Tibial nerve (tissue), 4 donors: ENCODE data around the gene F7. TPM values are rescaled to one million over a fixed set of nuclear protein-coding genes. Genes with fewer than 3 reads are reported as not detected.

Experiments
- DNase-seq, 2 donors: peaks; one replicate each; pipeline ENCODE4 v3.0.0-alpha.2; 2019; ENCODE audit warnings: low spot score in 2 of 2
- H3K27ac ChIP-seq, 4 donors: fragments of 200-600 bp; sonication (generic) in 3 of 4; one replicate each; pipeline ENCODE4 v1.5.1; 2017 to 2019; ENCODE audit warnings: mild to moderate bottlenecking in 1 of 4
- H3K27me3 ChIP-seq, 2 donors: fragments of 200-600 bp; sonication (generic) in 1 of 2; one replicate each; pipeline versions ENCODE4 v1.5.1 to v1.6.0; 2017 to 2019
- H3K36me3 ChIP-seq, 3 donors: fragments of 200-600 bp; sonication (generic); one replicate each; pipeline ENCODE4 v1.5.1; 2018 to 2019
- H3K4me1 ChIP-seq, 4 donors: fragments of 200-600 bp; sonication (generic) in 3 of 4; one replicate each; pipeline ENCODE4 v1.5.1; 2017 to 2019
- H3K4me3 ChIP-seq, 4 donors: fragments of 200-600 bp; sonication (generic) in 3 of 4; one replicate each; pipeline ENCODE4 v1.5.1; 2017 to 2019; ENCODE audit warnings: mild to moderate bottlenecking in 1 of 4, moderate library complexity in 1 of 4
- H3K9me3 ChIP-seq, 4 donors: fragments of 200-600 bp; sonication (generic) in 3 of 4; one replicate each; pipeline ENCODE4 v1.5.1; 2017 to 2019
- CTCF ChIP-seq, 5 experiments: fragments of 200-600 bp in 3 of 5; fragments of 450-650 bp in 2 of 5; sonication (generic) in 3 of 5; IDR thresholded peaks; one replicate each; pipeline ENCODE4 v1.5.1; 2016 to 2019; ENCODE audit warnings: antibody characterized with exemption in 5 of 5, mild to moderate bottlenecking in 3 of 5, moderate library complexity in 2 of 5
- EP300 ChIP-seq, 2 donors: sonication (generic); formaldehyde crosslinking; IDR thresholded peaks; one replicate each; pipeline ENCODE4 v1.6.1; 2017; ENCODE audit warnings: antibody characterized with exemption in 2 of 2, mild to moderate bottlenecking in 1 of 2
- POLR2A ChIP-seq, 2 donors: fragments of 450-650 bp; IDR thresholded peaks; one replicate each; pipeline ENCODE4 v1.6.1; 2017; ENCODE audit warnings: antibody characterized with exemption in 2 of 2, mild to moderate bottlenecking in 2 of 2, moderate library complexity in 2 of 2
- WGBS, 2 donors: methylation state at CpG; one replicate each; pipeline ENCODE4 v1.1.5; 2018; 5-methylcytosine and 5-hydroxymethylcytosine counted together
- total RNA-seq, 4 donors: library from RNA; depleted of rRNA; stranded (reverse); fragments of >200 nt; gene quantifications; one replicate each; pipeline ENCODE4 v1.1.0, GENCODE V29; 2016

Gene F7
- total RNA-seq, 4 donors from 2014 or later, result not detected

- no peak for DNase-seq
- Histone ChIP-seq H3K27ac (no peak overlapping the region), H3K36me3 (no peaks in the 10 kb centered on the region), H3K9me3 (no peaks in the 10 kb centered on the region), H3K4me1 (peaks cover 0 to 5% (median 0%) of the 10 kb centered on the region in 4 donors), H3K4me3 (no peak overlapping the region), H3K27me3 (no peaks in the 10 kb centered on the region)
- 81 to 83% methylated on average over 19 of the region's 19 CpGs for WGBS, 2 donors
- TF ChIP-seq CTCF (IDR thresholded peaks at IDR 0.05) (no peak), POLR2A (IDR thresholded peaks at IDR 0.05) (no peak), EP300 (IDR thresholded peaks at IDR 0.05) (no peak)
Measured at GRCh38 chr13:113120300-113121182, 14.9 kb downstream of the F7 start.

GRCh38 chr13:113121183-113121927 is 15.8 kb downstream of the F7 start:
- no peak overlapping the region for H3K4me3 ChIP-seq
- DNase-seq, result no peak
- no peaks in the 10 kb centered on the region for H3K36me3 ChIP-seq
- H3K9me3 ChIP-seq, result no peaks in the 10 kb centered on the region
- no peaks in the 10 kb centered on the region for H3K27me3 ChIP-seq
- H3K27ac ChIP-seq, result peak overlapping the region in 1 of 4 donors; percentile 76
- WGBS, 2 donors, result 92 to 94% methylated on average over 18 of the region's 24 CpGs
- TF ChIP-seq CTCF (IDR thresholded peaks at IDR 0.05) (no peak), POLR2A (IDR thresholded peaks at IDR 0.05) (no peak), EP300 (IDR thresholded peaks at IDR 0.05) (no peak)
- H3K4me1 ChIP-seq, result peaks cover 0 to 5% (median 0%) of the 10 kb centered on the region in 4 donors

GRCh38 chr13:113121928-113122471 is 16.4 kb downstream of the F7 start:
- Histone ChIP-seq H3K4me1 (peaks cover 0 to 5% (median 0%) of the 10 kb centered on the region in 4 donors), H3K36me3 (no peaks in the 10 kb centered on the region), H3K9me3 (no peaks in the 10 kb centered on the region), H3K27me3 (no peaks in the 10 kb centered on the region), H3K27ac (peak overlapping the region in 3 of 4 donors; percentile 62 to 77 (median 76)), H3K4me3 (peak overlapping the region in 1 of 4 donors; percentile 43)
- DNase-seq, result no peak
- no peak for TF ChIP-seq POLR2A (IDR thresholded peaks at IDR 0.05)
- no peak for TF ChIP-seq EP300 (IDR thresholded peaks at IDR 0.05)
- TF ChIP-seq CTCF (IDR thresholded peaks at IDR 0.05), result no peak
- 62 to 71% methylated on average over 13 to 16 of the region's 16 CpGs for WGBS, 2 donors

- Histone ChIP-seq H3K27ac (peak within 1 kb of the TSS; percentile 7 to 77 (median 69)), H3K9me3 (no peaks in the 10 kb centered on the region), H3K4me3 (peak within 1 kb of the TSS in 3 of 4 donors; percentile 19 to 43 (median 29)), H3K27me3 (peaks cover 0 to 1% of the 10 kb centered on the region in 2 donors), H3K36me3 (no peaks in the 10 kb centered on the region), H3K4me1 (peaks cover 0 to 5% (median 0%) of the 10 kb centered on the region in 4 donors)
- peak; percentile 49 to 61 for DNase-seq
- 18 to 21% methylated on average over 16 to 19 of the region's 23 CpGs for WGBS, 2 donors
- TF ChIP-seq POLR2A (IDR thresholded peaks at IDR 0.05), result peak in 1 of 2 donors; percentile 27
- peak in 2 of 5 experiments; percentile 33 to 37 for TF ChIP-seq CTCF (IDR thresholded peaks at IDR 0.05)
- peak in 1 of 2 donors; percentile 37 for TF ChIP-seq EP300 (IDR thresholded peaks at IDR 0.05)
Measured at GRCh38 chr13:113122550-113123225, 17.1 kb downstream of the F7 start, which contains the start of gene F10. Gene F10, plus strand, starts transcription at chr13:113122799. Its CDS starts 57 bp downstream, at chr13:113122856.
